HG03460 (cell line): ENCODE results near the gene KRT80.

Source experiments
- ATAC-seq: cut with Tn5 transposase; IDR thresholded peaks from one replicate; pipeline ENCODE4 v1.9.1; 2021; ENCODE audit not compliant: unreplicated experiment

Gene KRT80

GRCh38 chr12:52181746-52182145, 10.1 kb downstream of the KRT80 start:
- ATAC-seq = no peak

GRCh38 chr12:52180971-52181628, 10.7 kb downstream of the KRT80 start:
- ATAC-seq = no peak

GRCh38 chr12:52179396-52179973, 12.3 kb downstream of the KRT80 start:
- ATAC-seq = no peak

GRCh38 chr12:52178984-52179383, 12.8 kb downstream of the KRT80 start:
- no peak for ATAC-seq

- no peak for ATAC-seq
Measured at GRCh38 chr12:52178443-52178842, 13.4 kb downstream of the KRT80 start.

GRCh38 chr12:52175371-52176350, 16.2 kb downstream of the KRT80 start:
- ATAC-seq = no peak

- no peak for ATAC-seq
Measured at GRCh38 chr12:52173526-52173925, 18.3 kb downstream of the KRT80 start.

GRCh38 chr12:52172956-52173355, 18.9 kb downstream of the KRT80 start:
- ATAC-seq = no peak

- ATAC-seq = no peak
Measured at GRCh38 chr12:52171950-52172512, 19.8 kb downstream of the KRT80 start.

GRCh38 chr12:52170827-52171226, 21.0 kb downstream of the KRT80 start:
- no peak for ATAC-seq

- no peak for ATAC-seq
Measured at GRCh38 chr12:52169886-52170285, 21.9 kb downstream of the KRT80 start.

GRCh38 chr12:52168019-52168717, 23.6 kb downstream of the KRT80 start:
- ATAC-seq = no peak

GRCh38 chr12:52167526-52167925, 24.3 kb downstream of the KRT80 start:
- no peak for ATAC-seq

- no peak for ATAC-seq
Measured at GRCh38 chr12:52166672-52167071, 25.1 kb downstream of the KRT80 start.

GRCh38 chr12:52165096-52165855, 26.5 kb downstream of the KRT80 start:
- no peak for ATAC-seq

- ATAC-seq = no peak
Measured at GRCh38 chr12:52164624-52165023, 27.2 kb downstream of the KRT80 start.

- no peak for ATAC-seq
Measured at GRCh38 chr12:52162981-52163380, 28.8 kb downstream of the KRT80 start.

GRCh38 chr12:52160200-52160599, 31.6 kb downstream of the KRT80 start:
- no peak for ATAC-seq

GRCh38 chr12:52157566-52158150, 34.2 kb downstream of the KRT80 start:
- no peak for ATAC-seq
